Measurements from ENCODE around the gene S100A10.

Gene S100A10

GRCh38 chr1:151944126-151944856 lies 49.4 kb downstream of the S100A10 start:
- no peak overlapping the region for H3K4me3 ChIP-seq (ENCODE audit: low read depth, low read length)
- no peak for DNase-seq (ENCODE audit: low read depth)

- no peak for DNase-seq (ENCODE audit: low read depth)
- no peak overlapping the region for H3K4me3 ChIP-seq (ENCODE audit: low read depth, low read length)
These were observed 50.1 kb downstream of the S100A10 start for GRCh38 chr1:151943591-151943990.

- H3K4me3 ChIP-seq (ENCODE audit: low read depth, low read length) = no peak overlapping the region
- DNase-seq (ENCODE audit: low read depth) = no peak
These were observed 50.8 kb downstream of the S100A10 start for GRCh38 chr1:151942882-151943281.

- DNase-seq (ENCODE audit: low read depth) = no peak
- H3K4me3 ChIP-seq (ENCODE audit: low read depth, low read length) = no peak overlapping the region
These were observed 53.1 kb downstream of the S100A10 start for GRCh38 chr1:151940541-151940940.

- no peak for DNase-seq (ENCODE audit: low read depth)
- no peak overlapping the region for H3K4me3 ChIP-seq (ENCODE audit: low read depth, low read length)
These were observed 53.9 kb downstream of the S100A10 start for GRCh38 chr1:151939779-151940178.

- no peak for DNase-seq (ENCODE audit: low read depth)
These were observed 54.5 kb downstream of the S100A10 start for GRCh38 chr1:151939141-151939540.

GRCh38 chr1:151936653-151937052 lies 57.0 kb downstream of the S100A10 start:
- no peak for DNase-seq (ENCODE audit: low read depth)
- no peak overlapping the region for H3K4me3 ChIP-seq (ENCODE audit: low read depth, low read length)

More at GRCh38 chr1:151939141-151939540, 54.5 kb downstream of the S100A10 start:
- H3K4me3 ChIP-seq (ENCODE audit: low read depth, low read length) = no peak overlapping the region

GRCh38 chr1:151935894-151936602 lies 57.6 kb downstream of the S100A10 start:
- DNase-seq (ENCODE audit: low read depth) = no peak
- H3K4me3 ChIP-seq (ENCODE audit: low read depth, low read length) = no peak overlapping the region

- no peak for DNase-seq (ENCODE audit: low read depth)
- no peak overlapping the region for H3K4me3 ChIP-seq (ENCODE audit: low read depth, low read length)
These were observed 58.5 kb downstream of the S100A10 start for GRCh38 chr1:151935154-151935553.

- DNase-seq (ENCODE audit: low read depth) = no peak
- H3K4me3 ChIP-seq (ENCODE audit: low read depth, low read length) = no peak overlapping the region
These were observed 59.6 kb downstream of the S100A10 start for GRCh38 chr1:151934048-151934493.

All from skeletal muscle cell (primary cell).